ENCODE results near the gene ACTL10. TPM values are rescaled to one million over a fixed set of nuclear protein-coding genes. Genes with fewer than 3 reads are reported as not detected.

Gene ACTL10
- total and polyA plus RNA-seq, 2 donors from 2014 or later, result 1.7 to 3.0 TPM

GRCh38 chr20:33669224-33669623, 2.5 kb downstream of the ACTL10 start:
- Histone ChIP-seq H3K27me3 (ENCODE audit: control insufficient read depth, insufficient read depth, low read length) (no peaks in the 10 kb centered on the region), H3K36me3 (ENCODE audit: control insufficient read depth in 2 of 3, insufficient read depth in 3 of 3, low read length in 3 of 3) (peaks cover 0 to 5% (median 0%) of the 10 kb centered on the region in 3 donors), H3K9me3 (ENCODE audit: control insufficient read depth in 2 of 3, insufficient read depth in 1 of 3, low read length in 3 of 3) (no peaks in the 10 kb centered on the region), H3K4me1 (ENCODE audit: control insufficient read depth in 2 of 3, insufficient read depth in 2 of 3, low read depth in 1 of 3, low read length in 3 of 3) (peaks cover 0 to 28% (median 9%) of the 10 kb centered on the region in 3 donors), H3K9ac (ENCODE audit: low read length in 3 of 3) (no peak overlapping the region), H3K4me3 (ENCODE audit: low read length in 3 of 3) (no peak overlapping the region), H3K27ac (ENCODE audit: low read depth in 2 of 2, low read length in 2 of 2) (no peak overlapping the region)
- intact Hi-C loops (cut with DNase I), result no loop called here
- TF ChIP-seq CTCF (IDR thresholded peaks at IDR 0.05; ENCODE audit: borderline replicate concordance, extremely low read depth, insufficient read depth), result no peak
- DNase-seq, result peak in 1 of 5 donors; percentile 57
- FAIRE-seq, result no peak

DNA sequence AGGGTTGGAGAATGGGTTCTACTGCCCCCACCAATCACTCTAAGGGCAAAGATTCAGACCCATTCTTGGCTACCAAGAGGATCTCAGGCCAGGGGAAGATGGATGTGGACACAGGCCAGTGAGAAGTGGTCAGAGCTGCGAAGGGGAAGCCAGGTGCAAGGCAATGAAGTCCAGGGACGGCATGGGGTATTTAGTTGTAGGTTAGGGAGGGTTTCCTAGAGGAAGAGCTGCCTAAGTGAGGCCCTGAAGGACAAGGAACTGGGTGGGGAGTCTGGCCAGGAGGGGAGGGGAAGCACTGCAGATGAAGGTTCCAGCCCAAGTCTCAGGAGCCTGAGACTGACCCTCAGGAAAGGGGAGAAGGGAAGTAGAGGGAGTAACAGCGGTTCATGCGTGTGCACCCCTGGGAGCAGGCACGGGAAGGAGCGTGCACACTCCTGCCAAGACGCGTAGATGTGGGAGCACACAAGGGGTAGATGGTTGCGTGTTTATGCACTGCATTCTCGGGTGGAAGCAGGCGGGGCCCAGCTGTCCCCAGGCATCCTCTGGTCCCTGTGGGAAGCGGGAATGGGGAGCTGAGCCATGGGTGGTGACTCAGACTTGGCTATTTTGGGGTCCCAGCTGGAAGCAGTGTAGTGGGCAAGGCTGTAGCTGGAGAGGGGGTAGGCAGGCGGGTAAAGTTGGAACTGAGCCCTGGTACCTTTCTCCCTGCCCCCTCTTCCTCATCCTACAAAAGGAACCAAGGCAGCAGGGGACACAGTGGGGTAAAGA, 3.3 kb downstream of the ACTL10 start:
- DNase-seq (no peak), FAIRE-seq (no peak)
- Histone ChIP-seq H3K9ac (ENCODE audit: low read length in 3 of 3) (no peak overlapping the region), H3K4me1 (ENCODE audit: control insufficient read depth in 2 of 3, insufficient read depth in 2 of 3, low read depth in 1 of 3, low read length in 3 of 3) (peaks cover 0 to 32% (median 4%) of the 10 kb centered on the region in 3 donors), H3K36me3 (ENCODE audit: control insufficient read depth in 2 of 3, insufficient read depth in 3 of 3, low read length in 3 of 3) (peaks cover 0 to 5% (median 0%) of the 10 kb centered on the region in 3 donors), H3K27me3 (ENCODE audit: control insufficient read depth, insufficient read depth, low read length) (no peaks in the 10 kb centered on the region), H3K9me3 (ENCODE audit: control insufficient read depth in 2 of 3, insufficient read depth in 1 of 3, low read length in 3 of 3) (no peaks in the 10 kb centered on the region), H3K4me3 (ENCODE audit: low read length in 3 of 3) (no peak overlapping the region), H3K27ac (ENCODE audit: low read depth in 2 of 2, low read length in 2 of 2) (no peak overlapping the region)
- no peak for TF ChIP-seq CTCF (IDR thresholded peaks at IDR 0.05; ENCODE audit: borderline replicate concordance, extremely low read depth, insufficient read depth)
- intact Hi-C loops (cut with DNase I), result no loop called here

GRCh38 chr20:33670715-33671499, 4.2 kb downstream of the ACTL10 start:
- Histone ChIP-seq H3K36me3 (ENCODE audit: control insufficient read depth in 2 of 3, insufficient read depth in 3 of 3, low read length in 3 of 3) (peaks cover 0 to 5% (median 0%) of the 10 kb centered on the region in 3 donors), H3K9me3 (ENCODE audit: control insufficient read depth in 2 of 3, insufficient read depth in 1 of 3, low read length in 3 of 3) (no peaks in the 10 kb centered on the region), H3K4me3 (ENCODE audit: low read length in 3 of 3) (no peak overlapping the region), H3K27me3 (ENCODE audit: control insufficient read depth, insufficient read depth, low read length) (no peaks in the 10 kb centered on the region), H3K27ac (ENCODE audit: low read depth in 2 of 2, low read length in 2 of 2) (no peak overlapping the region), H3K4me1 (ENCODE audit: control insufficient read depth in 2 of 3, insufficient read depth in 2 of 3, low read depth in 1 of 3, low read length in 3 of 3) (peaks cover 0 to 35% (median 4%) of the 10 kb centered on the region in 3 donors), H3K9ac (ENCODE audit: low read length in 3 of 3) (no peak overlapping the region)
- FAIRE-seq (no peak), DNase-seq (no peak)
- intact Hi-C loops (cut with DNase I), result no loop called here
- TF ChIP-seq CTCF (IDR thresholded peaks at IDR 0.05; ENCODE audit: borderline replicate concordance, extremely low read depth, insufficient read depth), result no peak

Data from kidney (tissue), 14 donors.